Urothelium cell line (cell line): ENCODE results near the gene MAML3.

ENCODE experiments used
- DNase-seq: peaks from one replicate; pipeline ENCODE4 v3.0.0; 2011; ENCODE audit warnings: low spot score, mixed read lengths
- FAIRE-seq: peaks from 2 replicates; lab custom pipeline; 2011; peaks lifted over from hg19 to GRCh38; lab: Jason Lieb, UNC

The MAML3 gene

DNA sequence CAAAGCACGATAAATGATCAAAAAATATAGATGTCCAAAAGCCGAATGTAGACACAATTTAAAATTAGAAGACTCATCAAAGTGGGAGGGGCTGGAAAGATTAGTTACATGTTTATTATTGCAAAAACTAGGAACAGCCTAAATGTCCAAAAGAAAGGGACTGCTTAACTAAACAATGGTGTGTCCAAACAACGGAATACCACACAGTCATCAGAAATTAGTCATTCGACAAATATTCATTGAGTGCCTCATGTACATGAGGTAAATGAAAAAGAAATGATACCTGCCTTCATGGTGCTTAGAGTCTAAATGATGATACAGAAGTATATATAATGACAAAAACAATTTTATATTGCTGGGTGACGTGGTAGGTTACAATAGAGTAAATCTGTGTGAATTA lies 139.7 kb downstream of the MAML3 start:
- DNase-seq (no peak), FAIRE-seq (no peak)

DNA sequence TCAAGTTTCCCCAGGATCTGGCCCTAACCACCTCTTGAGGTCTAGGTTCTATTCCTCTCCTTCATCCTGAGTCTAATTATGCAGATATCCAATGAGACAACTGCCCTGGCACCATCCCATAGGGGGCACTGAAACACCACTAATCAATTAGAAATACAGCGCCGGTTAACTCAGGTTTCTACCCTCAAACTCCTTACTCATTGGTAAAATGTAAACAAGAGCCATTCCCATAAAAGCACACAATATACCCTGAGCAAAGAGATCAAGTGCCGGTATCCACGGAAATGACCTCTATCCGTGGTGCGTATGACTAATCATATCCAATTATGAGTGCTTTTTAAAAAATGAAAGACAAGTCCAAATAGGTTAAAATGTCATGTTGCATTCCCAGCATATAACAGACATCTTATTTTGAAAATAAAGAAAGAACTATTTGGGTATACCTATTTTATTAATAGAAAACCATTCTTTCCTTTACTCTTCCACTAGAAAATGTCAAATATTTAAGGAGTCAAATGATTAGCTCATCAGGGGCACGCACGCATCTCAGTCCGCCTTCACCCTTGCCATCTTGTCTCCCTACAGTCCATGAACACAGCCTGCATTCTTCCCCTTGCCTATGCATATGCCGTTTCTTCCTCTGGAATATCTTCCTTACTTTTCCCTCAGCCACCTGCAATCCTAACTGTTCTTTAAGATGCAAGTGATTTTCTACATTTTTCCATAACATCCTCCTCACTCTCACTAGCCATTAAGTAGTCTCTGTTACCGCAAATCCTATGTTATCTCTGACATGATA lies 141.1 kb downstream of the MAML3 start:
- FAIRE-seq (no peak), DNase-seq (peak; percentile 41)

GRCh38 chr4:140005699-140006098 lies 148.3 kb downstream of the MAML3 start:
- DNase-seq = no peak
- no peak for FAIRE-seq

DNA sequence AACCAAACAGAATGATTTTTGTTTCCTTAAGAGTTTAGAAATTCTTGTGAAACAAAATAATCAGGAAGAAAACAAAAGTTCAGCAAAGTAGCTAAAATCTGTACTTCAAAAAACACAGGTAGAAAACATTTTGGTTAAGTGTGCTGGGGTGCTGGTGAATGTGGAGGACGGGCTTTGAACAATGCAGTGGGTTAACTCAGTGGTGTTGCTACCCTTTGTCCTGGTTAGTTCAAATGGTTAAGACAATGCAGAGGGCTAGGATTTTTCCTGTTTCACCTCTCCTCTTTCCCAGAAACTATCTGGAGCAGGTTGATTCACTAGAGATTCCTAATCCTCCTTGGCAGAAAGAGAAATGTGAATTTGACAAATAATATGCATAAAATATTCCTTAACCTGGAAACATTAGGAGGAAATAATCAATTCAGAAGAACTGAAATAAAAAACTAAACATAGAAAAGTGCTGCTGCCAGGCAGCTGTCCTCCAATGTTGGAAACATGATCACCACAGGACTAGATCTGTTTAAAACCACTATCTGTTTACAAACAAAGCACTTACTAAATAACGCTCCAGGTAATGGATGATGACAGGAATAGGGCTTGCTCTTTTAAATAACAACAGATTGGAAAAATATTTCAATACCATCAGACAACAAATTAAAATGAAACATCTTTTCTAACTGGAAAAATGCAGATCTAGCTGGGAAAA lies 148.9 kb downstream of the MAML3 start:
- FAIRE-seq (no peak), DNase-seq (no peak)

GRCh38 chr4:140004549-140004895 lies 149.5 kb downstream of the MAML3 start:
- FAIRE-seq (no peak), DNase-seq (peak; percentile 60)

DNA sequence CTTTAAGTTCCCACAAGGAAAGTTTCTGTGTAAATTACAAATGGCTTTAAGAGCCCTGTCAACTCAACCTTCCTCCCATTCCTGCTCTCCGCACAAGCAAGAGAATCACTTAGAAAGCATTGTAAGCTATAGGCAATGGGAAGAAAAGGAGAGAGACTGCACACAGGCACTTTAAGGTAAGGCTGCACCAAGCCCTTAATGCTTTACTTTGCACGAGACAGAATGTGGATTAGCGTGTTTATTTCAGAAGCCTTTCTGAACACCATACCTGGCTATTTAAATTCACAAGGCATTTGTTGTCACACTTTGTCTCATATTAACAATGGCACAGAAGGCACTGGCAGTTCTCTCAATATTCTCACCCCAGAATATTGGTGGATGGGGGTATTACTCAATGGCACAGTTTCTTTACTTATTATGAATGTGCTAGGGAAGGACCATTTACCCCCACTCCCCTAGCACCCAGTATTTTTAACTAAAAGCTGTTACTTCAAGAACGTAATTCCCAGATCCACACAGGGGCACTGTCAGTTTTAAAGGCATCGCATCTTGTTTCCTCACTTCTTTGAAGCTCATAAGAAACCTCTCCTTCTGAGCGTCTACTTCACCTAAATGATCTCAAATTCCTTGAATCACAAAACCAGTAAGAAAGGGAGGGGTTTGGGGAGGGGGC lies 150.0 kb downstream of the MAML3 start:
- DNase-seq (no peak), FAIRE-seq (no peak)

GRCh38 chr4:140000232-140000631 lies 153.8 kb downstream of the MAML3 start:
- FAIRE-seq (no peak), DNase-seq (no peak)

DNA sequence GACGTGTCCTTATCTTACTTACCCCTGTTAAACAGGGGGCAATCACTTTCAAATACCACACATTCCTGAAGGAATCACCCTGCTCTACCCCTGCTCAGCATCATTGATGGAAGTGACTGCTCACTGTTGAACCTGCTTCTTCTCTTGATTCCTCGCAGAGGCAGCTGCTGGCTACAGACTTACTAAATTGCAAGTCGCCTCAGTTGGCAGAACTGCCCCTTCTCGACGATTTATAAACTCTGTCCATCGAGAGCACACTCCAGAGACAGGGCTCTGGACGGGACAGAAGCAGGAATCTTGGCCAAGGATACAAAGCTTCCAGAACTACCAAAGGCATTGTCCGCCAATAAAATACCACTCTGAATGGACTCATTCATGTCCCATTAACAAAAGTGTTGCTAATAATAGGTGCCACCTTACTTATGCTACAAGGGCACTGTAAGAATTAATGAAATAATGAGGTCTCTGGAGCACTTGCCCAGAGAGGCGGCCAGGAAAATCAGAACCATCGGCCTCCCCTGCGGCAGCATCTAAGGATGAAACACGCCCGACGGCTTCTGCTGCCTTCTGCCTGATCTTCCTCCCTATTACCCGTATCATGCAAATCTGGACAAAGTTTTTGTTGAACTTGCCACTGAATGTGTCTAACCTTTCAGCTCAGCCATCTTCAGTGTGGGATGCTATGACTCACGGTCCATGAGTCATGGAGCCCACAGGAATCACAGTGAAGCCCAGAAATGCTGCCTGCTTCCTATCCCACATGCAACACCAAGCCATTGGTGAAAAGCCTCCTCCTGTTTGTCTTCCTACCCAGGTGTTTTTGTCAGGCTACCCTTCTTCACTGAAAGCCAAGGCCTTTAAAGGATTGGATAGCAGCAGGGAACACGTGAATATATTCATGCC lies 164.9 kb downstream of the MAML3 start:
- FAIRE-seq (peak; percentile 82), DNase-seq (peak; percentile 90)

- FAIRE-seq (no peak), DNase-seq (no peak)
Measured at GRCh38 chr4:139987502-139987850, 166.5 kb downstream of the MAML3 start.

DNA sequence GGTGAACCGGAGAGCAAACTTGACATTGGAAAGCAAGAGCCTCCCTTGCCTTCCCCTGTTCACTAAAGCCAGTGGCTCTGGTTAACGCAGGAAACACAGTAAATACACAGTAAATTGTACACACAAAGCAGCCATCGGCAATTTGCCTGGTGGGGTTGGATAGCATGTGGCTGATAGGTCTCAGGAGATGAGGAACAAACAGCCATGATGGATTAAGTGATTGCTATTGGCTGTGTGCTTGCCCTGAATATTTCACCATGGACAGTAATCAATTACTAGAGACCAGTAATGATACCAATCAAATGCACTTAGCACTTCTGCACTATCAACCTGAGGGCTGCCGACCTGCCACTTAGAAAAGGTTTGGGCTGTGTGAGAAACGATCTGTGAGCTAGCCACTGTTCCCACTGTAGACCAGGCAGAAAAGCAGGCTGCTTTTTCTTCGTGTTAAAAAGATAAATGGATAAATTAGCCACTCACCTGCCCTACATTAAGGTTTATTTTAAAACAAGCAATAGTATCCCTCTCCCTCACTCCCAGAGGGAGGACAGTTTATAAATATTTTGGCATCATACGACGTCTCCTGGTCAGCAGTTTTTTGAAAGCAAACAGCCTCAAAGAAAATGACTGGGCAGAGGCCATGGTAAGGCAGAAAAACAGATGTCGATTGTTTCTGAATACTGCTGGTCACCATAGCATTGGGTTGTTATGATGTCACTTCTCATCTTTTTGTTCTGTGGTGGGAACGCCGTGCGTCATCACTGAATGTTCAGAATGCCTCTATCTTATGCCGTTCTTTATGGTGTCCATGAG lies 167.1 kb downstream of the MAML3 start:
- FAIRE-seq (no peak), DNase-seq (no peak)

- DNase-seq (no peak), FAIRE-seq (no peak)
Measured at GRCh38 chr4:139986106-139986505, 167.9 kb downstream of the MAML3 start.

DNA sequence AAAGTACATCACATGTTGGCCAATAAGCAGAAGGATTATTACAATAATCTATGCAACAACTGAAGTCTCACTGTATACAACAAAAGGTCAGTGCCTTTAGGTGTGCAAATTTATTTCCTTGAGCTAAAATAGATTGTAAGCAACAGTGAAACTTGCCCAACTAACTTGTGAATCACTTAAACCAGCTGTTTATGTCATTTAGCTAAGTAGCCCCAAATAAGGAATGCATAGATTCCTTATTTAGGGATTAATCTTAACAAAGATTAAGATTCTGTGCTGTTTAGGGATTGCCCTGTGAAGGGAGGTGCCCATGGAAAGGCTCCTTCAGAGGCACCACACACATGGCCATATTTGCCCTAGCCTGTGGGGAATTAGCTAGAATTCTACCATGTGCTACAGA lies 168.6 kb downstream of the MAML3 start:
- FAIRE-seq (no peak), DNase-seq (no peak)

- FAIRE-seq (no peak), DNase-seq (no peak)
Measured at GRCh38 chr4:139984471-139984870, 169.5 kb downstream of the MAML3 start.

DNA sequence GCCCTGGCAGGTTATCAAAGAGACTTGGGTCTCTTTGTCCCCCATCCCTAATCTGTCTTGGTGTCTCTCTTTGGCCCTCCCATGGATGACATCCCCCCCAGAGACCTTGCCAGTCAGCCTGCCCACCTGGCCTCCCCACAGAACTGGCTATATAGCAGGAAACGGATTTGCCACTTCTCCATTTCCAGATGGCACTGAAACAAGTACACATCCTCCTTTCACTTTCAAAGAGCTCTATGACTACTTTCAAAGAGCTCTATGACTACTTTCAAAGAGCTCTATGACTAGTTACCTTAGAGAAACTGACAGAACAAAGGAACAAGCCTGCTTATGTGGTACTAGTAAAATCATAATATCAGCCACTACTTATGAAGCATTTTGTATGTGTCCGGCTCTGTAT lies 175.3 kb downstream of the MAML3 start:
- DNase-seq (no peak), FAIRE-seq (no peak)

DNA sequence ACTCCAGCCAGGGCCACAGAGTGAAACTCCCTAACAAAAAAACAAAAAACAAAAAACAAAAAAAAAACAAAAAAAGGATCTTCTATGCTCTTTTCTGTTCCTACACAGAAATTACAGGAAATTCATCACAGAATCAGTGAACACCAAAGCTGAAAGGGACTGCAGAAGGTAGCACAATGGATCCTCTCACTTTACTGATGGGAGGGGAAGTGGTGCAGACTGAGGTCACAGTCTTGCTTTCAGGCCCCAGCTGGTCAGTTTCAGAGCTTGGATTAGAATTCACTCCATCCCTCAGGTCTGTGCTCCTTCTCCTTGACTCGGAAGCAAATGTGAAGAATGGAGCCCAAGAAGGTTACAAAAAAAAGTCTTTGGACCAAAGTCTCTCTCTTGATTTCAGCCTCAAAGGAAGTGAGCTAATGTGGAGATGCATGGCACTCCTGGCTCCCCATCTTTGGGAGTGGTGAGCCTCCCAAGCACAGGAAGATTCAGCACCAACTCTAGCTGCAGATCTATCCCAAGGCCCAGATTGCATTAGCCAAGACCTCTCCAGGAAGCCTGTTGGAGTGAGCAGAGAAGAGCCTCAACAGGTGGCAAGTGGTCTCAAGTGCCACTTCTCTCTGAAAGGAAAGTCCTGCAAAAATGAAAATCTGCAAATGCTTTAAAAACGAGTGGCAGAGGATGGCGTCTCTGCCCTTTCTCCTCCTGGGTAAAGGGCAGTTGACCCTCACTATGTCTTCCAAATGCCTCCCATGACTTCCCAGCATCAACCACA lies 176.0 kb downstream of the MAML3 start:
- FAIRE-seq (no peak), DNase-seq (no peak)

- no peak for DNase-seq
- FAIRE-seq = no peak
Measured at GRCh38 chr4:139975830-139976272, 178.1 kb downstream of the MAML3 start.

DNA sequence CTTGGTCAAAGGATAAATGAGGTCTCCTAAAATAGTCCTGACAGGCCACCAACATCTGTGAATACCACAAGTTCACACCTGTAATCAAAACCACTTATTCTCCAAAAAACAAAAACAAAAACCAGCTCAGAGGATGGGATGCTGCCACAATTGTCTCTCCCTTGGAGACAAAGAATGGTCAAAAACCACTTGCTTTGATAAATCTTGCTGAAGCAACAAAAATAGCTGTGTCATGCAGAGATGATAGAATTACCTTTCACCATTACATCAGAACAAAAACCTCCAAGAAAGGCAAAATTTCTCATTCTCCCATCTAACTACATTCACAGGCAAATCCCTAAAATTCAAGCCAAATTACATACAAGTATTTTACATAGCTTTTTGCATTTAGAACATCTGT lies 180.4 kb downstream of the MAML3 start:
- DNase-seq = no peak
- no peak for FAIRE-seq

DNA sequence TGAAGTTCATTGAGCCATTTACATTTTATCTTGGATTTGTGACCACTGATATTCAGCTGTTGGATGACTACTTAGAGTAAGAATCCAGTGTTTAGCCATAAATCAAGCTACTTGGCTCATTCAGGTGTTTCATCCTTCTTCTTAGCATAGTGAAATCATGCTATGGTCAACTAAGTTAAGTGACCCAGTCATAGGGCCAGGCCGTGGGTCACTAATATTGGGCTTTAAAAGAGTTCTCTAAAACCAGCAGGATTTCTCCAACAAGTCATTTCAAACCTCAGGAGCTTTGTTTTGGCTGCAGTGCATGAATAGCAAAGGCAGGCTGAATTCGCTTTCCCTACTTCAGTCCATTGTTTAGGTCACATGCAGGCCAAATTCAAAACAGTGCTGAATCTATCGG lies 181.0 kb downstream of the MAML3 start:
- no peak for FAIRE-seq

GRCh38 chr4:139972305-139972704 lies 181.7 kb downstream of the MAML3 start:
- DNase-seq (no peak), FAIRE-seq (no peak)

More for the DNA sequence above, 181.0 kb downstream of the MAML3 start:
- no peak for DNase-seq
